Uterus (tissue), 4 donors: ENCODE results near the gene RAI1. TPM values are rescaled to one million over a fixed set of nuclear protein-coding genes. Genes with fewer than 3 reads are reported as not detected.

Experiments used
- DNase-seq, 2 donors: peaks; one replicate each; pipeline ENCODE4 v3.0.0-alpha.2; 2019 to 2020
- H3K27ac ChIP-seq, 2 donors: fragments of 200-600 bp; sonication (generic); 1 replicate in 1 of 2; 2 replicates in 1 of 2; pipeline ENCODE4 v1.5.1; 2016 to 2018
- H3K27me3 ChIP-seq, 2 donors: fragments of 200-600 bp; sonication (generic); one replicate each; pipeline ENCODE4 v1.5.1; 2018 to 2019; ENCODE audit warnings: control low read depth in 1 of 2
- H3K36me3 ChIP-seq, 2 donors: fragments of 200-600 bp; sonication (generic); one replicate each; pipeline ENCODE4 v1.5.1; 2019; ENCODE audit warnings: control low read depth in 1 of 2
- H3K4me1 ChIP-seq, 2 donors: fragments of 200-600 bp; sonication (generic); one replicate each; pipeline ENCODE4 v1.5.1; 2018 to 2019; ENCODE audit warnings: control low read depth in 1 of 2
- H3K4me3 ChIP-seq, 2 donors: fragments of 200-600 bp; sonication (generic); 1 replicate in 1 of 2; 2 replicates in 1 of 2; pipeline ENCODE4 v1.5.1; 2018 to 2019; ENCODE audit warnings: mild to moderate bottlenecking in 1 of 2
- H3K9me3 ChIP-seq, 2 donors: fragments of 200-600 bp; sonication (generic); one replicate each; pipeline ENCODE4 v1.5.1; 2019; ENCODE audit warnings: control low read depth in 1 of 2
- POLR2A ChIP-seq, 2 donors: fragments of 450-650 bp; IDR thresholded peaks; one replicate each; pipeline ENCODE4 v1.6.1; 2016; ENCODE audit warnings: antibody characterized with exemption in 2 of 2, mild to moderate bottlenecking in 1 of 2, moderate library complexity in 1 of 2
- intact Hi-C: fragments of 100-400 bp; cut with DNase I; formaldehyde crosslinking; loops from one replicate; pipeline ENCODE4 v1.15.1; 2023; ENCODE audit warnings: low total_unique reads
- total RNA-seq, 4 donors: library from RNA; depleted of rRNA in 3 of 4; stranded (reverse); fragments of >200 nt in 3 of 4; gene quantifications; one replicate each; pipeline versions ENCODE4 v1.1.0 to v1.2.4, GENCODE V29; 2014 to 2023
- TF ChIP-seq, protein P1 (sequence below), 4 experiments: fragments of 200-600 bp in 2 of 4; fragments of 450-650 bp in 2 of 4; sonication (generic) in 2 of 4; IDR thresholded peaks; one replicate each; pipeline ENCODE4 v1.5.1; 2016 to 2019; ENCODE audit warnings: antibody characterized with exemption in 4 of 4, mild to moderate bottlenecking in 2 of 4, moderate library complexity in 1 of 4
- donor health status: DM: yes; HTN: yes; CAD: no.

The RAI1 gene
- total RNA-seq, 4 donors from 2014 or later: 10.0 to 66.1 (median 15.3) TPM

DNA sequence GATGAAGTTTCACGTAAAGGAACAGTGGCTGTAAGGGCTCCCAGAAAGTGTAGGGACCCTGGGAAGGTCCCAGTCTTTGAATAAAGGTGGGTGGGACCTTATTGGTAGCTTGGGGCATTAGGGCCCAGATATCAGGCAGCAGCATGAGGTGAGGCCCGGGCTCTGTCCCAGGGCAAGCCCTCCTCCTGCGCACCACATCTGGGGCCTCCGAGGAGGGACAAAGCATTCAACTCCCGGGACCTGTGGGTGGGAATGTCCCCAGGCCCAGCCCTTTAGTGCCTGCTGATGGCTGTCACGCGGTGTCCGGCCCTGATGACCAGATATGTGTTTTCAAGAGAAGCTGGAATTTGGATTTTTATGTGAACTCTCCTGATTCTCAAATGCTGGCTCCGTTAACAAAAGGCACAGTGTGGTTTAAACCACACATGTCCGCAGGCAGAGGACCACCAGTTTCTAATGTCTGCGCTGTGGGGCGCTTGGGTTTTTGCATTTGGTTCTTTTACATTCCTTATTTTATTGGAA lies 30.4 kb downstream of the RAI1 start:
- DNase-seq: no peak
- TF ChIP-seq POLR2A (IDR thresholded peaks at IDR 0.05): no peak
- TF ChIP-seq, protein P1, sequence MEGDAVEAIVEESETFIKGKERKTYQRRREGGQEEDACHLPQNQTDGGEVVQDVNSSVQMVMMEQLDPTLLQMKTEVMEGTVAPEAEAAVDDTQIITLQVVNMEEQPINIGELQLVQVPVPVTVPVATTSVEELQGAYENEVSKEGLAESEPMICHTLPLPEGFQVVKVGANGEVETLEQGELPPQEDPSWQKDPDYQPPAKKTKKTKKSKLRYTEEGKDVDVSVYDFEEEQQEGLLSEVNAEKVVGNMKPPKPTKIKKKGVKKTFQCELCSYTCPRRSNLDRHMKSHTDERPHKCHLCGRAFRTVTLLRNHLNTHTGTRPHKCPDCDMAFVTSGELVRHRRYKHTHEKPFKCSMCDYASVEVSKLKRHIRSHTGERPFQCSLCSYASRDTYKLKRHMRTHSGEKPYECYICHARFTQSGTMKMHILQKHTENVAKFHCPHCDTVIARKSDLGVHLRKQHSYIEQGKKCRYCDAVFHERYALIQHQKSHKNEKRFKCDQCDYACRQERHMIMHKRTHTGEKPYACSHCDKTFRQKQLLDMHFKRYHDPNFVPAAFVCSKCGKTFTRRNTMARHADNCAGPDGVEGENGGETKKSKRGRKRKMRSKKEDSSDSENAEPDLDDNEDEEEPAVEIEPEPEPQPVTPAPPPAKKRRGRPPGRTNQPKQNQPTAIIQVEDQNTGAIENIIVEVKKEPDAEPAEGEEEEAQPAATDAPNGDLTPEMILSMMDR (IDR thresholded peaks at IDR 0.05): no peak
- Histone ChIP-seq H3K9me3 (no peaks in the 10 kb centered on the region), H3K27ac (peak overlapping the region; percentile 75 to 77), H3K36me3 (no peaks in the 10 kb centered on the region), H3K4me3 (no peak overlapping the region), H3K4me1 (peaks cover 0 to 13% of the 10 kb centered on the region in 2 donors), H3K27me3 (no peaks in the 10 kb centered on the region)
- intact Hi-C loops: no loop called here

DNA sequence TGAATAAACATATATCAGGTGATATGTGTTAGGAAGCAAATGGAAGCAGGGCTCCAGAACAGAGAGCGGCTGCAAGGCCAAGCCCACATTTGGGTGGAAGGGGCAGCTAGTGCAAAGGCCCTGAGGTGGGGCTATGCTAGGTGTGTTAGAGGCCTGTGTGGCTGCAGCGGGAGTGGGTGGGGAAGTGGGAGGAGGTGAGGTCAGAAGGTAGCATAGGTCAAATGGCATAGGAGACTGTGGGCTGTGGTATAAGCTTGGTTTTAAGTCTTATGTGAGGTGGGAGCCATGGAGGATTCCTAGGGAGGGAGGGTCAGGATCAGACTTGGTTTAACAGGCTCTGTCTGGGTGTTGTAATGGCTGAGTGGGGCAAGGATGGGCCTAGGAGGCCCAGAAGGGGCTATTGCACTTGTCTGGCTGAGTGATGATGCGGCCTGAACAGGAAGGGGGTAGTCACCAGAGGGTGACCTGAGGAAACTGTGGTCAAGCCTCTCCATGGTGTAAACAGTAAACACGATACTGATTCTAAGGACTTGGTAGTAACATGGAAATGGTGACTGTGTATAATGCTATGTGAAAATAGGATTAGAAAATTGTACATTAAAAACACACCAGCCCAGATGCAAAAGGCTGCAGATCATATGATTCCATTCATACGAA lies 31.1 kb downstream of the RAI1 start:
- no peak for DNase-seq
- Histone ChIP-seq H3K27ac (peak overlapping the region in 1 of 2 donors; percentile 77), H3K9me3 (no peaks in the 10 kb centered on the region), H3K27me3 (no peaks in the 10 kb centered on the region), H3K4me3 (no peak overlapping the region), H3K36me3 (no peaks in the 10 kb centered on the region), H3K4me1 (peaks cover 0 to 13% of the 10 kb centered on the region in 2 donors)
- TF ChIP-seq, protein P1 (IDR thresholded peaks at IDR 0.05): no peak
- TF ChIP-seq POLR2A (IDR thresholded peaks at IDR 0.05): no peak
- intact Hi-C loops: no loop called here

DNA sequence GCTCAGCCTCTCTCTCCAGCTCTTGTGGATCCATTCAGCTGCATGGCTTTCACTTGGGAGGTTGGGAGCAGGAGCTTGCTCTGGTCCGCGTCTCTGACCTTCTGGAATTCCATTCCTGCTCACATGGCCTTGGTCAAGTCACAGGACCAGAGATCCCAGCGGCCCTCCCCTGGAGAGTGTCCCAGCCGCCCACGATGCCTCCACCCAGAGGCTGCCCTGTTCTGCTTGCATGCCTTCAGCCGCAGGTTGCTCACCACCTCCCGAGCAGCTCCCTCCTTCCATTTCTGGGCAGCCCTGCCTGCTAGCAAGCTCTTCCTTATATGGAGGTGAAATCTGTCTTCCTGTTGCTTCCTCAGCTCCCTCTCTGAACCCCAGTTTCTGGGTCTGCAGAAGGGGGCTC lies 32.6 kb downstream of the RAI1 start:
- TF ChIP-seq POLR2A (IDR thresholded peaks at IDR 0.05): no peak
- TF ChIP-seq, protein P1 (IDR thresholded peaks at IDR 0.05): no peak
- DNase-seq: no peak
- intact Hi-C loops: no loop called here
- no peaks in the 10 kb centered on the region for H3K27me3 ChIP-seq
- no peaks in the 10 kb centered on the region for H3K36me3 ChIP-seq
- H3K27ac ChIP-seq: peak overlapping the region; percentile 53
- no peak overlapping the region for H3K4me3 ChIP-seq
- peaks cover 0 to 13% of the 10 kb centered on the region in 2 donors for H3K4me1 ChIP-seq
- H3K9me3 ChIP-seq: no peaks in the 10 kb centered on the region

DNA sequence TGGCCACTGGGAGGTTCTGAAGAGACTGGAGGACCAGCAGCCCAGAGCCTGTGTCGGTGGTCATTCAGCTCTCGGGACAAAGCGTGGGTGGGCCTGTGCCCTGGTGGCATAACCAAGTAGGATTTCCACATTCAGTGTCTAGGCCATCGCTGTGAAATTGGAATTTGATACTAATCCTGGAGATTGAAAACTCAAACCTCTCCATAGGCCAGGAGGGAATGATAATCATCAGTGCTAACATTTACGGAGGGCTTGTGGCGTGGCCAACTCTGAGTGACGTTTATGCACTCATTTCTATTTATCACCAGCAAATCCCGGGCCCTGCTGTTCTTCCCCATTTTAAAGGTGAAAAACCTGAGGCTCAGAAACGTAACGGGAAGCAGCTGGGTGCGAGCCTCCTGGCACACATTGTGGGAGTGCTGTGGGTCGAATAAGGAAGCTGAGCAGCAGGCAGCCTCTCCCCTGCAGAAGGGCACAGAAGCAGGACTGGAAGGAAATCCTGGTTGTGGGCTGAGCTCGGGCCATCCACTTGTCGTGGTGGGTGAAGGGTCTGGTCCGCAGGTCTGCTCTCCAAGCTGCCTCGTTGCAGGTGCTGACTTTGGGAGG lies 33.1 kb downstream of the RAI1 start:
- Histone ChIP-seq H3K36me3 (no peaks in the 10 kb centered on the region), H3K4me1 (peaks cover 0 to 13% of the 10 kb centered on the region in 2 donors), H3K27me3 (no peaks in the 10 kb centered on the region), H3K9me3 (no peaks in the 10 kb centered on the region), H3K4me3 (no peak overlapping the region), H3K27ac (peak overlapping the region; percentile 53)
- no peak for DNase-seq
- no peak for TF ChIP-seq POLR2A (IDR thresholded peaks at IDR 0.05)
- TF ChIP-seq, protein P1 (IDR thresholded peaks at IDR 0.05): no peak
- intact Hi-C loops: no loop called here

DNA sequence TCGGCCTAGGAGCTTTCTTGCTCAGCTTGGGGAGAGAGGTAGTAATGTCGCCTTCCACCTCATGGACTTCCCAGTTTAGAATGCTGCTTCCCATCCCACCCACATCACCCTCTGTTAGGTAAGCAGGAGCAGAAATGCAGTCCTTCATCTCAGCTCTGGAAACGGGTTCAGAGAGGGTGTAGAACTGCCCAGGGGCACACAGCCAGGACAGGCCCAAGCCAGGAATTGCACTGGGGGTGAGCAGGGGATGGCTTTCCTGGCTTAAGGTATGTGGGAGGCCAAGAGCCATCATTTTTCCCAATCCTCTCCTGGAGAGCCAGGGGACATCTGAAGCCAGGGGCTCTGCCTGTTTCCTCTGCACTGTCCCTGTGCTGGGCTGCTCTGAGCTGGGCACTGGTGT lies 33.6 kb downstream of the RAI1 start:
- intact Hi-C loops: no loop called here
- peaks cover 0 to 13% of the 10 kb centered on the region in 2 donors for H3K4me1 ChIP-seq
- H3K9me3 ChIP-seq: no peaks in the 10 kb centered on the region
- H3K27ac ChIP-seq: peak overlapping the region in 1 of 2 donors; percentile 53
- no peak for DNase-seq
- no peaks in the 10 kb centered on the region for H3K36me3 ChIP-seq
- no peak for TF ChIP-seq POLR2A (IDR thresholded peaks at IDR 0.05)
- TF ChIP-seq, protein P1 (IDR thresholded peaks at IDR 0.05): no peak
- no peak overlapping the region for H3K4me3 ChIP-seq
- H3K27me3 ChIP-seq: no peaks in the 10 kb centered on the region
